MG63 (cell line): Measurements from ENCODE around the gene SEC22C. TPM values are rescaled to one million over a fixed set of nuclear protein-coding genes. Genes with fewer than 3 reads are reported as not detected.
A peak's percentile ranks its signal among the peaks of the same experiment; 100 is the strongest.
"Not testable (repeated sequence)": the region's sequence is repeated elsewhere in the genome, so short reads cannot be mapped to it uniquely, and the experiment has no call there.

Experiments
- DNase-seq: peaks from one replicate; pipeline ENCODE4 v3.0.0-alpha.2; 2020
- H3K27me3 ChIP-seq: fragments of 250-450 bp; sonication (Bioruptor Pico); 2 replicates; pipeline ENCODE4 v1.5.1; 2020; ENCODE audit warnings: mild to moderate bottlenecking, moderate library complexity
- H3K36me3 ChIP-seq: fragments of 250-450 bp; sonication (Bioruptor Pico); 2 replicates; pipeline ENCODE4 v1.5.1; 2020; ENCODE audit warnings: mild to moderate bottlenecking, moderate library complexity
- H3K4me3 ChIP-seq: fragments of 250-450 bp; sonication (Bioruptor Pico); 2 replicates; pipeline ENCODE4 v1.5.1; 2020; ENCODE audit warnings: mild to moderate bottlenecking, moderate library complexity
- H3K9me3 ChIP-seq: fragments of 250-450 bp; sonication (Bioruptor Pico); 2 replicates; pipeline ENCODE4 v1.5.1; 2020; ENCODE audit warnings: mild to moderate bottlenecking, moderate library complexity
- total RNA-seq: library from RNA; depleted of rRNA; stranded (reverse); fragments of >200 nt; shearing (Covaris generic); gene quantifications from 2 replicates; pipeline ENCODE4 v1.2.3, GENCODE V29; 2014; ENCODE audit warnings: low replicate concordance; rRNA removed

The SEC22C gene, protein sequence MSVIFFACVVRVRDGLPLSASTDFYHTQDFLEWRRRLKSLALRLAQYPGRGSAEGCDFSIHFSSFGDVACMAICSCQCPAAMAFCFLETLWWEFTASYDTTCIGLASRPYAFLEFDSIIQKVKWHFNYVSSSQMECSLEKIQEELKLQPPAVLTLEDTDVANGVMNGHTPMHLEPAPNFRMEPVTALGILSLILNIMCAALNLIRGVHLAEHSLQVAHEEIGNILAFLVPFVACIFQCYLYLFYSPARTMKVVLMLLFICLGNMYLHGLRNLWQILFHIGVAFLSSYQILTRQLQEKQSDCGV
- total RNA-seq: 54.8 and 68.3 TPM in 2 replicates

DNA sequence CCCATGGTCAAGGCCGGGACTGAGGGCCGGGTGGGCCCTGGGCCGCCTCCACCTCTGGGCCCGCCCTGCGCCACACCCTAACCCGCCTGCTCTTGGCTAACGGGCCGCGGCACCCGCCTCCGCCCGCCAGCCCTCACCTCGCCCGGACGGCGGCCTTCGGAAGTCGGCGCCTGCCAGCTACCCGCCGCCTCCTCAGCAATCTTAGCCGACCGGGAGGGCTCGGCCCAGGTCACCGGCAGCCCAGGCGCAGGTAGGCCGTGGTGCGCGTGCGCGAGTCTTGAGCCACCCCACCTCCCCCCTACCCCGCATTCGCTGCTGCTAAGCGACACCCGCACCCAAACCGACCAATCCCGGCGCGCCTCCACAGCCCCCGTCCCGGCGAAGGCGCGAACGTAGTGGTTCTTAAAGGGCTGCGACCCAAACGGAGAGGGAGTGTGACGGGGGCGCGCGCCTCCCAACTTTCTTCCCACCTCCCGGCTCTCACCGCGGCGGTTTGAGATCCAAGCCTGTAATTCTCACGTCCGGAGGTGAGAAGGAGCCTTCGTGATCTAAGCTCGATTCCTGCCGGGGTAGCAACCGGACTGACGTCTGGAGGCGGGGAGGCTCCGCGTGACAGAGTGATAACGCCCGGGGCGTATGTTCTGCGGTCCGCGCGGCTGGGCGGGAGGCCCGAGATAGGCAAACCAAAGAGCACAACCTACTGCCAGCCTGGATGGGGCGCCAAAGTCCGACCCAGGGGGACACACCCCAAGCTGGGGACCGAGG, at the start of gene SEC22C:
Gene SEC22C, minus strand, starts transcription at position 259 of the 765 bp plus-strand sequence. CDS start 12,921 bp downstream, outside the sequence.
- peak within 1 kb of the TSS; percentile 80 for H3K4me3 ChIP-seq
- H3K27me3 ChIP-seq: no peaks in the 10 kb centered on the region
- peaks cover 11% of the 10 kb centered on the region for H3K36me3 ChIP-seq
- DNase-seq: peak; percentile 92
- no peaks in the 10 kb centered on the region for H3K9me3 ChIP-seq

DNA sequence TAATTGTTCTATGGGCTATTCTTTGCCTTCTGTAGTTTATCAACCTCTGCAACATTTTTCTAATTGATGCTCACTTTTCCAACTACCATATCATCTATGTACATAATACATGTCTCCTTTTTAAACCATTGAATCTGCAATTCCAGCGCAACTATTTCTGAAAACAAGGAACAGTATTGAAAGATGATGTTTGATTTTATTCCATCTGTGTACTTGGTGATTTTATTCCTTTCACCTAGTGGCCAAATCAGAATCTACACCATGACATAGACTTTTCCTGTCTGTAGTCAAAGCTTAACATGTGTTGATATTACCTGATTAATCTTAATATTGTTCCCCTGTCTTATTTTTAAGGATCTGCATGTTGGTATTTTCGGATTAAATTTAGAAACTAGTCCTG, 31.7 kb upstream of the SEC22C start:
- H3K9me3 ChIP-seq: no peaks in the 10 kb centered on the region
- no peak for DNase-seq
- no peak overlapping the region for H3K4me3 ChIP-seq

DNA sequence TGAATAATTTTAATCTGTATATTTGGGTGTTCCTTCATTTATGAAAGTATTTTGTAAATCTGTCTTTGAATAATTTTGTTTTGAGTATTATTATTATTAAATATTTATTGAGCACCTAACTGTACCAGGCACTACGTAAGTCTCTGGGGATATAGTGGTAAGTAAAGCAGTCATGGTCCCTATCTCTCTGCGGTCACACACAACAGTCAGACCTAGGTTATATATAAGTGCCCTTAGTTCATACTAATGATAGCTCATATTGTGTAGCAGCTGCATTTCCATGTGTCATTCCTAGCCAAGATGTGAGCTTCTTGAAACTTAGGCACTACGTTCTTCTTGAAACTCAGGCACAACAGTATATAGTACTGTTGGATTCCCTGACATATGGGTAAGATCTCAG, 31.2 kb upstream of the SEC22C start:
- peaks cover 34% of the 10 kb centered on the region for H3K36me3 ChIP-seq
- no peaks in the 10 kb centered on the region for H3K27me3 ChIP-seq
- no peak for DNase-seq
- no peak overlapping the region for H3K4me3 ChIP-seq
- no peaks in the 10 kb centered on the region for H3K9me3 ChIP-seq

More for the DNA sequence above, 31.7 kb upstream of the SEC22C start:
- Histone ChIP-seq H3K36me3 (peaks cover 34% of the 10 kb centered on the region), H3K27me3 (no peaks in the 10 kb centered on the region)

DNA sequence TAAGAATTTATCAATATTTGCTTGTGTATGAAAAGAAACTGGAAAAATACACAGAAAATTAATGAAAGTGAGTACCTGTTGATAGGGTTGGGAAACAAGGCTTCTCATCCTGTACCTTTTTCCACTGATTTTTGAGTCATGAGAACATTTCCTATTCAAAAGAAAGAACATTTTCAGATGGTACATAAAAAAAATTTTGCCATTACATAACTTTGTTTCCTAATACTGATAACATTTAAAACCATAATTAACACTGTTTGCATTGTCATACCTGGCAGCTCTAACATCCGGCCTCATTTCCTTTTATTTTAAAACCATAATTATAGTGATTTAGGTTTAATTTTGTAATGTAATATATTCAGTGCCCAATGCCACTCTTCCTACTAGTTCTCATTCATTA, 30.4 kb upstream of the SEC22C start:
- Histone ChIP-seq H3K9me3 (no peaks in the 10 kb centered on the region), H3K4me3 (no peak overlapping the region), H3K27me3 (no peaks in the 10 kb centered on the region), H3K36me3 (peaks cover 32% of the 10 kb centered on the region)
- no peak for DNase-seq

DNA sequence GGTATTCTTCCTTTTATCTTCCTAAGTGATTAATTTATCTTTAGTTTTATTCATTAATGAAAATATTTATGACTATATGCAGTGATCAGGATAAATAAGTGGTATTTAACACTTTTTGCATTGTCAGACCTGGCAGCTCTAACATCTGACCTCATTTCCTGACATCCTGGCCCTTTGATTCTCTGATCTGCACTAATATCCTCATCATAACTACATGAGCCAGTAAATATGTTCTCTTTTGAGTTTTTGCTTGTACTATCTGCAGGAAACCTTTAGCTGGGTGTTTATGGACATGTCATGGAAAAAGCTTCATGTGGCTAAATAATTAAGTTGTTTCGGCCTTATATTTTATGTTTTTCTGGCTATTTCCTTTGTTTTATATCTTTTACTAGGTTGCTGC, 29.2 kb upstream of the SEC22C start:
- Histone ChIP-seq H3K27me3 (no peaks in the 10 kb centered on the region), H3K36me3 (peaks cover 31% of the 10 kb centered on the region), H3K9me3 (no peaks in the 10 kb centered on the region), H3K4me3 (no peak overlapping the region)
- DNase-seq: no peak

DNA sequence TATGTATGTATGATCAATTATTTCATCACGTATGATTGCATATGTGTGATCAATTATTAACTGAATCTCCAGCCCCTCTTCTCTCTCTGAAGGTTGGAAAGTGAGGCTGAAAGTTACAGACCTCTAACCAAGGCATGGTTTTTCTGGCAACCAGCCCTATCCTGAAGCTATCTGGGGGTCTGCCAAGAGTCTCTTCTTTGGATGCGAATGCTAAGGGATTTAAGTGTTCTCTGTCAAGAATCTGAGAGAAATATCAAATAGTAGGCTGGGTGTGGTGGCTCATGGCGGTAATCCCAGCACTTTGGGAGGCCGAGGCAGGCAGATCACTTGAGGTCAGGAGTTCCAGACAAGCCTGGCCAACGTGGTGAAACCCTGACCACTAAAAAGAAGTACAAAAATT, 26.8 kb upstream of the SEC22C start:
- Histone ChIP-seq H3K36me3 (peaks cover 44% of the 10 kb centered on the region), H3K27me3 (no peaks in the 10 kb centered on the region), H3K9me3 (peaks cover 3% of the 10 kb centered on the region; the same call in 1 of the 2 replicates), H3K4me3 (no peak overlapping the region)
- DNase-seq: peak; percentile 32

DNA sequence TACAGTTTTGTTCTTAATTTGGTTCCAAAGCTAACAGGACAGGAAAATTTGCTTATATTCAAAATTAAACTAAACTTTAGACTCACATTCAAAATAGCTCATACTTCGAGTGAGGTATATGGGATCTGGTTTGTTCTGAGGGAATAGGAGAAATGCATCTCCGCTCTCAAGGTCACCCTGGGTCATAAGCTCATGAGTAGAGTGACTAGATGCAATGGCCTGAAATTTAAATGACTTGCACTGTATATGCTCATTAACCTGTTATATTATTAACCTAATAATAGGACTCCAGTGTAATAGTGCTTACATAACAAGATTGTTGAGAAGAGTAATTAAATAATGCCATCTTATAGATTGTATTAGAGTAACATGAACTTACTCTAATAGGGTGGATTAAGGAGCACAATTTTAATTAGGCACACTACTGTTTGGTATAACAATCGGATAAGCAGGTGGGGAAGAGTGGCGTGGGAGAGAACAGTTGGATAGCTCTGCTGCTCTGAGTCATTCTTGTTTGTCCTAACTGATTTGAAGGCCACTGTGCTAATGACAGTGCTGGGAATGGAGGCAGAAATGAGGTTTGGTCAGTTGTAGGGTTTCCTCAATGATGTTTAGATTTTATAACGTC, 23.9 kb upstream of the SEC22C start:
- no peaks in the 10 kb centered on the region for H3K27me3 ChIP-seq
- peaks cover 34% of the 10 kb centered on the region for H3K36me3 ChIP-seq
- H3K9me3 ChIP-seq: peaks cover 3% of the 10 kb centered on the region; the same call in 1 of the 2 replicates
- DNase-seq: no peak
- H3K4me3 ChIP-seq: no peak overlapping the region

DNA sequence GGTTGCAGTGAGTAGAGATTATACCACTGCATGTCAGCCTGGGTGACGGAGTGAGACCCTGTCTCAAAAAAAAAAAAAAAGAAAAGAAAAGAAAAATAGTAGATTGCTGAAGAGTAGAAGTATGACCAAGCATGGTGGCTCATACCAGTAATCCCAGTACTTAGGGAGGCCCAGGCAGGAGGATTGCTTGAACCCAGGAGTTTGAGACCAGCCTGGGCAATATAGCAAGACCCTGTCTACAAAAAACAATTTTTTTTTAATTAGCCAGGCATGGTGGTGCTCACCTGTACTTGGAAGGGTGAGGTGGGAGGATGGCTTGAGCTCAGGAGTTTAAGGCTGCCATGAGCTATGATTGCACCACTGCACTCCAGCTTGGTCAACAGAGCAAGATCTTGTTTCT, 21.2 kb upstream of the SEC22C start:
- H3K9me3 ChIP-seq: peaks cover 3% of the 10 kb centered on the region; the same call in 1 of the 2 replicates
- no peak overlapping the region for H3K4me3 ChIP-seq
- H3K36me3 ChIP-seq: peaks cover 23% of the 10 kb centered on the region
- DNase-seq: no peak
- H3K27me3 ChIP-seq: no peaks in the 10 kb centered on the region

DNA sequence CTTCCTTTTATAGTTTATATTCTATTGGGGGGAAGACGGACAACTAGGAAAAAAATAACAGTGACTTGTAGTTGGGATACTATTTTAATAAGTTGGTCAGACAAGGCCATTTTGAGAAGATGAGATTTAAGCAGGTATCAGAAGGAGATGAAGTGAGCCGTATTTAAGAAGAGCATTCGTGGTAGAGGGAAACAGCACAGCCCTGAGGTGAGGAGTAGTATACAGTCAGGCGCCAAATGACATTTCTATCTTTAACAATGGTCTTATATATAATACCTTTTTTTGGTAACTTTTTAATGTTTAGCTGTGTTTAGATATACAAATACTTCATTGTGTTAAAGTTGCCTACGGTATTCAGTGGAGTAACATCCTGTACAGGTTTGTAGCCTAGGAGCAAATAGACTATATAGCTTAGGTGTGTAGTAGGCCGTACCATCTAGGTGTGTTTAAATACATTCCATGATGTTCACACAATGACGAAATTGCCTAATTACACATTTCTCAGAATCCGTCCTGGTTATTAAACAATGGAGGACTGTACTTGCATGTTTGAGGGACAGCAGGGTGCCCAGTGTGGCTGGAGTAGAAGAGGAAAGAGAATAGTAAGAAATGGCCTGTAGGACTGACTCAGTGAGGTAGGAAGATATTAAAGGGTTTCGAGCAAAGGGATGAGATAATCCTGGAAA, 20.3 kb upstream of the SEC22C start:
- peak overlapping the region; percentile 81 for H3K4me3 ChIP-seq
- H3K9me3 ChIP-seq: peaks cover 3% of the 10 kb centered on the region; the same call in 1 of the 2 replicates
- no peaks in the 10 kb centered on the region for H3K27me3 ChIP-seq
- DNase-seq: no peak
- peaks cover 21% of the 10 kb centered on the region for H3K36me3 ChIP-seq

DNA sequence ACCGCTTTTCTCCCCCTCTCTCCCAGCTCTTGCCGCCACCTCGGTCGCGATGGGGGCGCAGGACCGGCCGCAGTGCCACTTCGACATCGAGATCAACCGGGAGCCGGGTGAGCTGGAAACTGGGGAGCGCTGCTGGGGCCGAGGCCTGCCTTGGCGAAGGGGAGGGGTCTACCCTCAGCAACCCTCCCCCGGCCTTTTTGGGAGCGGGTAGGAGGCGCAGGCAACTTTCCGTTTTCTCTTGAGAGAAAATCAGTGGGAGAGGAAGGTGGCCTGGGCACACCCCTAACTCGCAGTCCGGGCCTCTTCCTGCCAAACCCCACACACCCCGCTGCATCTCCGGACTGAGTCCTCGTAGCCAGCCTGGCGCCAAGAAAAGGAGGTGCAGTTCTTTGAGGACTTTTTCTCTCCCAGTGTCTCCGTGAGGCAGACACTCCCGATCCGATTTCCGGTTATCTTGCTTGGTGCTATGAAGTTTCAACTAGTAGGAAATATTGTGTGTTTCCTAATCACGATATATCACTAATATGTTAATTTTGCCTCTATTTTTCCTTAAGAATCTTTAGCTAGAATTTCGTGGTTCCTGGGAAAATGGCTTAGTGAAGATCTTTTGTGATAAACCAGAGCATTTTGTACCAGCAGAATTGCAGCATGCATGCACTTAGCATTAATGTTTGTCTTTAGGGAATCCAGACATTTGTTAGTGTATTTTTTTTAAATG, 19.4 kb upstream of the SEC22C start:
- Histone ChIP-seq H3K27me3 (no peaks in the 10 kb centered on the region), H3K36me3 (peaks cover 28% of the 10 kb centered on the region), H3K4me3 (peak overlapping the region; percentile 81), H3K9me3 (peaks cover 3% of the 10 kb centered on the region; the same call in 1 of the 2 replicates)
- DNase-seq: peak; percentile 72

DNA sequence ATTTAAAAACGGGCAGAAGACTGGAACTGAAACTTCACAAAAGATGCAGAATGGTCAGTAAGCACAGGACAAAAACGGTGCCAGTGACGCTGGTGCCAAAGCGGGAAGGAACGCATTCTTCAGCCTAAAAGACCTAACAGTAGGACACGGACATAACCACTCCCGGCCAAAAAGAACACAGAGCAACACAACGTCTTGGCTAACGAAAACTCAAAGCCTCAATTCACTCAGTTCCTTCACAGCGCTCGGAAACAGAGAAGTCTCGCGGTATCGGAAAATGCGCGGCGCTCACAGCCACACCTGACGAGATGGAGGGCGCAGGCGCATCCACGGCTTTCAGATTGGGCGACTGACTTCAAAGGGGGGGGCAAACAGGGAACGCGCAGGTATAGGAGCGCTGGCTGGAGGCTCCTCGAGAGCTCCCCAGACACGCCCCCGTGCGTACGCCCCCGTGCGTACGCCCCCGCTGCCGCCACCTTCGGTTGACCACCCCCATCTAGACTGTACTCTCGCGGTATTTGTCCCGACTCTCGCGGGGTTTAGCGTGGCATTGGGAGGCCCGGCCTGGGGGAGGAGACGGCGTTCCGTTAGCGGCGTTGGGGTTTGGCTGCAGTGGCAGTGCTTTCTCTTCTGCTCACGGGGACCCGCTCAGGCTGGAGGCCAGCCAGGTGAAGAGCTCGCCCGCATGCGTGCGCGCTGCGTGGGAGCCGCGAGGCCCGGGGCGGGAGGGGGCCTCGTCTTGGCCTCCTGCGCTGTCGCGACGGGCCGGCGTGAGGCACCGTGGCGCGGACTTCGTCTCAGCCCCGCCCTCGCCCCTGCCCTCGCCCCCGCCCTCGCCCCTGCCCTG, 18.6 kb upstream of the SEC22C start, which contains the start of gene NKTR:
Gene NKTR, plus strand, starts transcription at position 576 of the 847 bp plus-strand sequence. CDS start 321 bp downstream, outside the sequence.
- peaks cover 3% of the 10 kb centered on the region; the same call in 1 of the 2 replicates for H3K9me3 ChIP-seq
- peak; percentile 93 for DNase-seq

DNA sequence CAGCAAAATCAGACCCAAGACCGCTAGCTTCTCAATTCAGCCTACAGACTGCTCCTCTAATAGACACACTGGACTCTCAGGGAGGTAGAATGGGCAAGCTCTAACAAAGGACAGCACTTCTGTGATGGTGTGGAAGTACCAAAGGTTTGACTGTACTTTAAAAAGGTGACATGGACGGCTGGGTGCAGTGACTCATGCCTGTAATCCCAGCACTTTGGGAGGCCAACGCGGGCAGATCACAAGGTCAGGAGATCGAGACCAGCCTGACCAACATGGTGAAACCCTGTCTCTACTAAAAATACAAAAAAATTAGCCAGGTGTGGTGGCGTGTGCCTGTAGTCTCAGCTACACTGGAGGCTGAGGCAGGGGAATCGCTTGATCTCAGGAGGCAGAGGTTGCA, 15.3 kb upstream of the SEC22C start:
- H3K9me3 ChIP-seq, H3K4me3 ChIP-seq, DNase-seq, H3K27me3 ChIP-seq: not testable (repeated sequence)
- peaks cover 12% of the 10 kb centered on the region for H3K36me3 ChIP-seq

More for the DNA sequence above, 18.6 kb upstream of the SEC22C start, which contains the start of gene NKTR:
- H3K4me3 ChIP-seq: peak within 1 kb of the TSS; percentile 81
- no peaks in the 10 kb centered on the region for H3K27me3 ChIP-seq
- peaks cover 26% of the 10 kb centered on the region for H3K36me3 ChIP-seq

DNA sequence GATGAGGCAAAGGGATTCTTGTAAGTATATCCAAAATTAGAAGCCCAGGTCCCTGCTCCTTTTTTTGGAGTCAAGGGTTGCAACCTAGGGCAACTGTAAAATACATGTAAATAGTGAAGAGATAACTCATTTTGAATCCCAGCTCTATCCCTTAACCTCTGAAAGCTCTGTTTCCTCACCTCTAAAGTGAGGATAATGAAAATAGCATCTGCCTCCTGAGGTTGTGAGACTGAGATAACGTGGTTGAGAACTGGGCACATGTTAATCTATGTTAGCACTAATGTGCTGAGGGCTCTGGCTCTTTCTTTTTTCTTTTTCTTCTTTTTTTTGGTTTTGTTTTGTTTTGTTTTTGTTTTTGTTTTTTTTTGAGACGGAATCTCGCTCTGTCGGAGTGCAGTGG, 13.9 kb upstream of the SEC22C start:
- no peak for DNase-seq
- peaks cover 11% of the 10 kb centered on the region for H3K36me3 ChIP-seq
- no peak overlapping the region for H3K4me3 ChIP-seq
- H3K27me3 ChIP-seq: no peaks in the 10 kb centered on the region
- no peaks in the 10 kb centered on the region for H3K9me3 ChIP-seq

DNA sequence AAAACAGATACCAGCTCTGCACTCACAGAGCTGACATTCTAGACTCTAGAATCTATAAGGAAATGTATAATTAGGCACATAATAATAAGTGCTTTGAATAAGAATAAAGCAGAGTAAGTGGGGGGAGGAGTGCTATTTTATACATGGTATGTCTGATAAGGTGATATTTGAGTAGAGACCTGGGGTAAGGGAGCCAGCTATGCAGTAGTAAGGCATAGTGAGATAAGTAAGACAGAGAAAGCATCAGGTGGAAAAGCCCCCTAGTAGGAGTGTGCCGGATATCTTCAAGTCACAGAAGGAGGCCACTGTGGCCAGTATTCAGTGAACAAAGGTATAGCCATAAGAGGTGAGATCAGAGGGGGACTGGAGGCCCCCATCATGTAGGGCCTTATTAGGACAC, 11.9 kb upstream of the SEC22C start:
- DNase-seq: no peak
- Histone ChIP-seq H3K36me3 (peaks cover 11% of the 10 kb centered on the region), H3K4me3 (no peak overlapping the region), H3K27me3 (no peaks in the 10 kb centered on the region), H3K9me3 (no peaks in the 10 kb centered on the region)

DNA sequence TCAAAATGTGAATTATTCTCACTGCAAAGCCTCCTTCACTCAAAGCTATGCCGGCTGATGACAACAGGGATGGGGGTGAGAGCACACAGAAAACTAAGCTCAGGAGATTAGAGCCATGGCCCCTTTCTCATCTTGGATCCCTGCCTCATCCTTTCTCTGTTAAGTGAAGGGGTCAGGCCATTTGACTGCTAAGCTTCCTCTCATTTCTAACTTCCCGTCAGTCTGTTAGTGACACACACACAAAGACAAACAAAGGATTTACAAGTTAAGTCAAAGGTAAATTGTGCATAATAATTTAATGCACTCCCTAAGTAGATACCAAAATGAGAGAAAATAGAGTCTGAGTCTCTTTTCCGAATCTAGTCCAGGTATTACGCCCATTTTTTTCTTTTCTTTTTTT, 10.0 kb upstream of the SEC22C start:
- peak overlapping the region; percentile 53 for H3K4me3 ChIP-seq
- no peaks in the 10 kb centered on the region for H3K9me3 ChIP-seq
- H3K27me3 ChIP-seq: no peaks in the 10 kb centered on the region
- H3K36me3 ChIP-seq: peaks cover 9% of the 10 kb centered on the region
- no peak for DNase-seq
